MM.1S (cell line): ENCODE data around the gene MT1M.

Experiments
- EZH2 ChIP-seq: fragments of 300-600 bp; sonication (generic); optimal IDR thresholded peaks from 2 replicates; pipeline ENCODE3; 2017; ENCODE audit warnings: low read depth, mild to moderate bottlenecking, antibody characterized with exemption, low read length, mixed read lengths
- TF ChIP-seq, protein P1 (sequence below): fragments of 300-600 bp; sonication (generic); IDR thresholded peaks from 2 replicates; pipeline ENCODE4 v1.5.1; 2016; ENCODE audit warnings: antibody characterized with exemption, low read length, mixed read lengths

DNA sequence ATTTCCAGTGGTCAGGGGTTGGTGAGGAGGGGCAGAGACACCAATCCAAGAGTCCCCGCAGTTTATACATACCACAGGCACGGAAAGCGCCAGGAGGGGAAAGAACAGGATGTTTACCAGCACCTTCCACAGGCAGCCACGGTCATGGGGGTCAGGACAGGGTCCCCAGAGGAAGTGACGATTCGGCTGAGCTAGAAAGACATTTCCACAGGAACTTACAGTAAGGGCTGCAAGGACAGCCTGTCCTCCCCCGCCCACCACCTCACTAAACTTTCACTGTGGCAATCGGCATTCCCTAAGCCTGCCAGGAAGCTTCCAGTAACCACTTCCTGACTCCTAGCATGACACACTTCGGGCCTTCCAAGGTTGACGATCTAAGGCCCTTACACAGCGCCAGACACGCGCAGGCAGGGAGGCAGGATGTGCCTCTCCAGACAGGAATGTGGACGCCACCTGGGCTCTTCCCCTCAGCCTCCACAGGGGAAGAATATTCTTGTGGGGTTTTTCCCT is 25.3 kb upstream of the MT1M start:
- TF ChIP-seq, protein P1, sequence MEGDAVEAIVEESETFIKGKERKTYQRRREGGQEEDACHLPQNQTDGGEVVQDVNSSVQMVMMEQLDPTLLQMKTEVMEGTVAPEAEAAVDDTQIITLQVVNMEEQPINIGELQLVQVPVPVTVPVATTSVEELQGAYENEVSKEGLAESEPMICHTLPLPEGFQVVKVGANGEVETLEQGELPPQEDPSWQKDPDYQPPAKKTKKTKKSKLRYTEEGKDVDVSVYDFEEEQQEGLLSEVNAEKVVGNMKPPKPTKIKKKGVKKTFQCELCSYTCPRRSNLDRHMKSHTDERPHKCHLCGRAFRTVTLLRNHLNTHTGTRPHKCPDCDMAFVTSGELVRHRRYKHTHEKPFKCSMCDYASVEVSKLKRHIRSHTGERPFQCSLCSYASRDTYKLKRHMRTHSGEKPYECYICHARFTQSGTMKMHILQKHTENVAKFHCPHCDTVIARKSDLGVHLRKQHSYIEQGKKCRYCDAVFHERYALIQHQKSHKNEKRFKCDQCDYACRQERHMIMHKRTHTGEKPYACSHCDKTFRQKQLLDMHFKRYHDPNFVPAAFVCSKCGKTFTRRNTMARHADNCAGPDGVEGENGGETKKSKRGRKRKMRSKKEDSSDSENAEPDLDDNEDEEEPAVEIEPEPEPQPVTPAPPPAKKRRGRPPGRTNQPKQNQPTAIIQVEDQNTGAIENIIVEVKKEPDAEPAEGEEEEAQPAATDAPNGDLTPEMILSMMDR, result no peak
- TF ChIP-seq EZH2, result no peak
